ENCODE measurements around the gene CASK.

CASK gene

GRCh38 chrX:41599507-41599906, 323.8 kb downstream of the CASK start:
- no peak for DNase-seq (ENCODE audit: insufficient read length, low spot score)
- peak; percentile 92 for FAIRE-seq
- TF ChIP-seq, protein P1, sequence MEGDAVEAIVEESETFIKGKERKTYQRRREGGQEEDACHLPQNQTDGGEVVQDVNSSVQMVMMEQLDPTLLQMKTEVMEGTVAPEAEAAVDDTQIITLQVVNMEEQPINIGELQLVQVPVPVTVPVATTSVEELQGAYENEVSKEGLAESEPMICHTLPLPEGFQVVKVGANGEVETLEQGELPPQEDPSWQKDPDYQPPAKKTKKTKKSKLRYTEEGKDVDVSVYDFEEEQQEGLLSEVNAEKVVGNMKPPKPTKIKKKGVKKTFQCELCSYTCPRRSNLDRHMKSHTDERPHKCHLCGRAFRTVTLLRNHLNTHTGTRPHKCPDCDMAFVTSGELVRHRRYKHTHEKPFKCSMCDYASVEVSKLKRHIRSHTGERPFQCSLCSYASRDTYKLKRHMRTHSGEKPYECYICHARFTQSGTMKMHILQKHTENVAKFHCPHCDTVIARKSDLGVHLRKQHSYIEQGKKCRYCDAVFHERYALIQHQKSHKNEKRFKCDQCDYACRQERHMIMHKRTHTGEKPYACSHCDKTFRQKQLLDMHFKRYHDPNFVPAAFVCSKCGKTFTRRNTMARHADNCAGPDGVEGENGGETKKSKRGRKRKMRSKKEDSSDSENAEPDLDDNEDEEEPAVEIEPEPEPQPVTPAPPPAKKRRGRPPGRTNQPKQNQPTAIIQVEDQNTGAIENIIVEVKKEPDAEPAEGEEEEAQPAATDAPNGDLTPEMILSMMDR (IDR thresholded peaks at IDR 0.05; ENCODE audit: insufficient read depth, missing control alignments) = no peak

GRCh38 chrX:41596596-41596995, 326.8 kb downstream of the CASK start:
- TF ChIP-seq, protein P1 (IDR thresholded peaks at IDR 0.05; ENCODE audit: insufficient read depth, missing control alignments) = no peak
- FAIRE-seq = no peak
- no peak for DNase-seq (ENCODE audit: insufficient read length, low spot score)

DNA sequence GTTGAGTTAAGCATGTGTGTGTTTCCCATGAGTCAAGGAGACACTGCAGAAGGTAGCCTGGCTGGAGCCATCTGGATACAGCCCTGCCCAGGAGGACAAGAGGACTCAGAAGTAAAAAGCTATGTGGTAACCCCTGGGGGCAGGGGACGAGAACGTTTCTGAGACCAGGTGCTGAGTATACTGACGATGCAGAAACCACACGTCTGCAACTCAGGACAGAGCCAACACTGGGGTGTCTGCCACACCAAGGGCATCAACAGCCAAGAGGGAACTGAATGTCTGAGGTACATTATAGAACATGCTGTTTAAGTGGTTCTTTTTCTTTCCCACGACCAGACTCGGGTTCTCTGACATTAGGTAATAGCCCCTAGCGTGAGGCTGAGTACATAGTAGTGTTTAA, 328.7 kb downstream of the CASK start:
- FAIRE-seq = no peak
- TF ChIP-seq, protein P1 (IDR thresholded peaks at IDR 0.05; ENCODE audit: insufficient read depth, missing control alignments) = no peak
- no peak for DNase-seq (ENCODE audit: insufficient read length, low spot score)

- TF ChIP-seq, protein P1 (IDR thresholded peaks at IDR 0.05; ENCODE audit: insufficient read depth, missing control alignments) = no peak
- DNase-seq (ENCODE audit: insufficient read length, low spot score) (no peak), FAIRE-seq (no peak)
These were observed 331.4 kb downstream of the CASK start for GRCh38 chrX:41591906-41592305.

DNA sequence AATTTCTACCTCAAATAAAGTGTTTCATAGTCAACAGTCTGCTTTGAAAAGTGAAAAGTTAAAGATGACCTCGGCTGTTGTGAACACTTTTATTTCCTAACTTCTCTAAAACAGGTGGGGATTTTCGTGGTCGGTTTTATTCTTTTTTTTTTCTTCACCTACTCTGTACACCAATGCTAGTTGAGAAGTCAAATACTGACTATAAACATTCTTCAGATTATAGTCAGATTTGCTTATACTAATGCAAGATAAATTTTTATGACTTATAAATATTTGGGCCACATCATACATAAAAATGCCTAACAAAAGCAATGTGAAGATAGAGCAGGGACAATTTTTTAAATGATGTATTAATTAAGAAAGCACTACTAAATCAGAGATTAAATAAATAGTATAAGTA, 332.7 kb downstream of the CASK start:
- DNase-seq (ENCODE audit: insufficient read length, low spot score) = no peak
- TF ChIP-seq, protein P1 (IDR thresholded peaks at IDR 0.05; ENCODE audit: insufficient read depth, missing control alignments) = no peak
- no peak for FAIRE-seq

DNA sequence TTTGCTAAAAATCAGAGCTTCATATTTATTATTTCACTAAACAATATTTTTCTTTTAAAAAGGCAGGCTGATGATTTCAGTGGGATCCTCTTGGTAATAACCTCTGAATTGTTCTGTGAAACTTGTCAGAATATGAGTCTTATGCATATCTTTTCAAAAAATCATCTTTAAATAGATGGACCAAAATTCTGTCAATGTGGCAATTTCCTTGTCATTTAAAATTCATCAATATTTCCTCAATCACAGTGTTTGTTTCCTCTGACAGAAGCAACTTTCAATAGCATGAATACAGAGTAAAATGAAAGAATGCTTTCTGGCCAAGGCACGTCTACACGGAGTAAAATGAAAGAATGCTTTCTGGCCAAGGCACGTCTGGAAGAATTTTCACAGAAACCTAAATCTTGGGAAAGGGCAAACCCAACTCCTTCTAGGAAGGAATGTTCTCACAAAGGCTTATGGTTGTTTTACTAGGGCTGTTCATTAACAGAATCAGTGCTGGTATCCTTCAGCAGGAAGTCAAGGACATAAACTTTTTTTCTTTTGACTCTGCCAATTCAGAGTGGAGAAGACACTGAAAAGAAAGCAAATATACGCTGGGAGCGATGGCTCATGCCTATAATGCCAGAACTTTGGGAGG, 333.6 kb downstream of the CASK start:
- FAIRE-seq (peak; percentile 58), DNase-seq (ENCODE audit: insufficient read length, low spot score) (no peak)
- TF ChIP-seq, protein P1 (IDR thresholded peaks at IDR 0.05; ENCODE audit: insufficient read depth, missing control alignments) = no peak

DNA sequence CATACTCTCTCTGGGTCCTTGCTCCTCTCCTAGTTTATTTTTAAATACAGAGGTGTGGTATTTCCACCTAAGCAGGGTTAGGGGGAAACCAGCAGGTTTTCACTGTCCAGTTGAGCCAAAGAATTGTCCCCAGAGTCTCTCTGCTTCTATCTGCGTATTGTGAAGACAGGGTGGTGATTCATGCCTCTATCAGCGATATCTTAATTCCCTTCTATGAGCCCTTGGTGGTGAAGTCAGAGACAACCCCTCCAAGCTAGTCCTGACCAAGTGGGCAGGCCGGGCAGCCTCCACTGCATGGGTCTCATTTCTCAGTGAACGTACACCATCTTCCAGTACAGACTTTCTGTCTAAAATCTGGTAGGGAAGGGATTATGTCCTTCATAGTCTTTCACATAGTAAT, 335.1 kb downstream of the CASK start:
- FAIRE-seq (no peak), DNase-seq (ENCODE audit: insufficient read length, low spot score) (no peak)
- TF ChIP-seq, protein P1 (IDR thresholded peaks at IDR 0.05; ENCODE audit: insufficient read depth, missing control alignments) = no peak
